Measurements from ENCODE around the gene GLI2. TPM values are rescaled to one million over a fixed set of nuclear protein-coding genes. Genes with fewer than 3 reads are reported as not detected.
A peak's percentile ranks its signal among the peaks of the same experiment; 100 is the strongest.

GLI2 gene
- total RNA-seq, 1 donor from 2014 or later, result 4.8 TPM

- Histone ChIP-seq H3K4me3 (ENCODE audit: low read depth, low read length) (peak overlapping the region; percentile 80), H3K36me3 (ENCODE audit: control insufficient read depth, insufficient read depth, low read length) (no peaks in the 10 kb centered on the region), H3K27me3 (ENCODE audit: control insufficient read depth, insufficient read depth, low read length) (peaks cover 2% of the 10 kb centered on the region)
- TF ChIP-seq CTCF (IDR thresholded peaks at IDR 0.05; ENCODE audit: insufficient read depth, low read length, poor library complexity, severe bottlenecking), result no peak
- no peak for DNase-seq (ENCODE audit: low read depth)
These were observed 545 bp downstream of the GLI2 start for GRCh38 chr2:120736202-120736623.

- Histone ChIP-seq H3K4me3 (ENCODE audit: low read depth, low read length) (peak overlapping the region; percentile 80), H3K36me3 (ENCODE audit: control insufficient read depth, insufficient read depth, low read length) (no peaks in the 10 kb centered on the region), H3K27me3 (ENCODE audit: control insufficient read depth, insufficient read depth, low read length) (peaks cover 2% of the 10 kb centered on the region)
- DNase-seq (ENCODE audit: low read depth), result no peak
- TF ChIP-seq CTCF (IDR thresholded peaks at IDR 0.05; ENCODE audit: insufficient read depth, low read length, poor library complexity, severe bottlenecking), result no peak
These were observed 1.1 kb downstream of the GLI2 start for GRCh38 chr2:120736624-120737339.

GRCh38 chr2:120737340-120738101 lies 1.9 kb downstream of the GLI2 start:
- Histone ChIP-seq H3K27me3 (ENCODE audit: control insufficient read depth, insufficient read depth, low read length) (peaks cover 2% of the 10 kb centered on the region), H3K36me3 (ENCODE audit: control insufficient read depth, insufficient read depth, low read length) (no peaks in the 10 kb centered on the region), H3K4me3 (ENCODE audit: low read depth, low read length) (peak overlapping the region; percentile 80)
- no peak for TF ChIP-seq CTCF (IDR thresholded peaks at IDR 0.05; ENCODE audit: insufficient read depth, low read length, poor library complexity, severe bottlenecking)
- no peak for DNase-seq (ENCODE audit: low read depth)

GRCh38 chr2:120738117-120738516 lies 2.4 kb downstream of the GLI2 start:
- peak overlapping the region; percentile 80 for H3K4me3 ChIP-seq (ENCODE audit: low read depth, low read length)
- peaks cover 2% of the 10 kb centered on the region for H3K27me3 ChIP-seq (ENCODE audit: control insufficient read depth, insufficient read depth, low read length)

GRCh38 chr2:120738786-120739437 lies 3.2 kb downstream of the GLI2 start:
- H3K4me3 ChIP-seq (ENCODE audit: low read depth, low read length), result no peak overlapping the region
- no peaks in the 10 kb centered on the region for H3K36me3 ChIP-seq (ENCODE audit: control insufficient read depth, insufficient read depth, low read length)
- DNase-seq (ENCODE audit: low read depth), result no peak
- TF ChIP-seq CTCF (IDR thresholded peaks at IDR 0.05; ENCODE audit: insufficient read depth, low read length, poor library complexity, severe bottlenecking), result no peak
- peaks cover 2% of the 10 kb centered on the region for H3K27me3 ChIP-seq (ENCODE audit: control insufficient read depth, insufficient read depth, low read length)

More at GRCh38 chr2:120738117-120738516, 2.4 kb downstream of the GLI2 start:
- DNase-seq (ENCODE audit: low read depth), result no peak
- no peak for TF ChIP-seq CTCF (IDR thresholded peaks at IDR 0.05; ENCODE audit: insufficient read depth, low read length, poor library complexity, severe bottlenecking)
- no peaks in the 10 kb centered on the region for H3K36me3 ChIP-seq (ENCODE audit: control insufficient read depth, insufficient read depth, low read length)
